HEK293 (cell line): ENCODE measurements around the gene STIP1.

Source experiments
- ZIC2 ChIP-seq: fragments of 450-650 bp; formaldehyde crosslinking; IDR thresholded peaks from 2 replicates; pipeline ENCODE4 v1.5.1; 2016; ENCODE audit warnings: missing biosample characterization, missing genetic modification characterization
- ZNF121 ChIP-seq: fragments of 450-650 bp; formaldehyde crosslinking; IDR thresholded peaks from 2 replicates; pipeline ENCODE4 v1.5.1; 2016; ENCODE audit warnings: missing biosample characterization, missing genetic modification characterization
- ZNF221 ChIP-seq: fragments of 450-650 bp; formaldehyde crosslinking; IDR thresholded peaks from 2 replicates; pipeline ENCODE4 v1.5.1; 2017; ENCODE audit warnings: missing biosample characterization, missing genetic modification characterization, borderline replicate concordance
- ZNF274 ChIP-seq, 2 experiments: fragments of 200-500 bp in 1 of 2; fragments of 450-650 bp in 1 of 2; sonication (Bioruptor generic) in 1 of 2; formaldehyde crosslinking in 1 of 2; IDR thresholded peaks; 2 replicates each; pipeline versions ENCODE4 v1.5.1 to v1.6.1; 2014 to 2016; ENCODE audit warnings: borderline replicate concordance in 1 of 2, inconsistent platforms in 1 of 2, low read length in 1 of 2, missing biosample characterization in 1 of 2, missing genetic modification characterization in 1 of 2
- ZNF311 ChIP-seq: fragments of 450-650 bp; formaldehyde crosslinking; IDR thresholded peaks from 2 replicates; pipeline ENCODE4 v1.5.1; 2017; ENCODE audit warnings: missing biosample characterization, missing genetic modification characterization, borderline replicate concordance
- ZNF423 ChIP-seq: fragments of 450-650 bp; formaldehyde crosslinking; IDR thresholded peaks from 2 replicates; pipeline ENCODE4 v1.5.1; 2016; ENCODE audit warnings: missing biosample characterization, missing genetic modification characterization
- TF ChIP-seq, protein P1 (sequence below): fragments of 450-650 bp; formaldehyde crosslinking; IDR thresholded peaks from 2 replicates; pipeline ENCODE4 v1.5.1; 2016; ENCODE audit warnings: missing biosample characterization, missing genetic modification characterization
- TF ChIP-seq, protein P2 (sequence below): fragments of 450-650 bp; formaldehyde crosslinking; IDR thresholded peaks from 2 replicates; pipeline ENCODE4 v1.5.1; 2016; ENCODE audit warnings: missing biosample characterization, missing genetic modification characterization
- TF ChIP-seq, protein P3 (sequence below): fragments of 450-650 bp; formaldehyde crosslinking; IDR thresholded peaks from 2 replicates; pipeline ENCODE4 v1.5.1; 2016; ENCODE audit warnings: missing biosample characterization, missing genetic modification characterization

DNA sequence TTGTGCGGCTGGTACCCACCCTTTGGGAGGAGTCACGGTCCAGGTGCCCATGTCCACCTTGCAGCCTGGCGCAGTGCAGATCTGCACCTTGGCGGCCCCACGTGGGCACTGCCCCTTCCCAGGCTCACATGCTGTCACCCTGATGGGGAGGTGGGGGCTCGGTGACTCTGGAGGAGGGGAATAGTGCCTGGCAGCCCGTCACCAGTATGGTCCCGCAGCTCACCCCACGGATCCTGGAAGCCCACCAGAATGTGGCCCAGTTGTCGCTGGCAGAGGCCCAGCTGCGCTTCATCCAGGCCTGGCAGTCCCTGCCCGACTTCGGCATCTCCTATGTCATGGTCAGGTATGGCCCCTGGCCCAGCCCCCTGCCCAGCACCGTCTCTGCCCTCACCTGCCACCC is 34.8 kb downstream of the STIP1 start:
- TF ChIP-seq ZNF121 (tag by site-specific recombination) (no peak), ZNF423 (tag by site-specific recombination) (no peak), ZIC2 (no peak), ZNF221 (tag by site-specific recombination) (no peak), ZNF311 (tag by site-specific recombination) (no peak), ZNF274 (IDR thresholded peaks at IDR 0.05; ENCODE audit: low read length) (no peak), ZNF274 (tag by site-specific recombination; IDR thresholded peaks at IDR 0.05; ENCODE audit: borderline replicate concordance) (no peak)
- TF ChIP-seq, protein P1, sequence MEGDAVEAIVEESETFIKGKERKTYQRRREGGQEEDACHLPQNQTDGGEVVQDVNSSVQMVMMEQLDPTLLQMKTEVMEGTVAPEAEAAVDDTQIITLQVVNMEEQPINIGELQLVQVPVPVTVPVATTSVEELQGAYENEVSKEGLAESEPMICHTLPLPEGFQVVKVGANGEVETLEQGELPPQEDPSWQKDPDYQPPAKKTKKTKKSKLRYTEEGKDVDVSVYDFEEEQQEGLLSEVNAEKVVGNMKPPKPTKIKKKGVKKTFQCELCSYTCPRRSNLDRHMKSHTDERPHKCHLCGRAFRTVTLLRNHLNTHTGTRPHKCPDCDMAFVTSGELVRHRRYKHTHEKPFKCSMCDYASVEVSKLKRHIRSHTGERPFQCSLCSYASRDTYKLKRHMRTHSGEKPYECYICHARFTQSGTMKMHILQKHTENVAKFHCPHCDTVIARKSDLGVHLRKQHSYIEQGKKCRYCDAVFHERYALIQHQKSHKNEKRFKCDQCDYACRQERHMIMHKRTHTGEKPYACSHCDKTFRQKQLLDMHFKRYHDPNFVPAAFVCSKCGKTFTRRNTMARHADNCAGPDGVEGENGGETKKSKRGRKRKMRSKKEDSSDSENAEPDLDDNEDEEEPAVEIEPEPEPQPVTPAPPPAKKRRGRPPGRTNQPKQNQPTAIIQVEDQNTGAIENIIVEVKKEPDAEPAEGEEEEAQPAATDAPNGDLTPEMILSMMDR (tag by site-specific recombination), result no peak
- TF ChIP-seq, protein P2, sequence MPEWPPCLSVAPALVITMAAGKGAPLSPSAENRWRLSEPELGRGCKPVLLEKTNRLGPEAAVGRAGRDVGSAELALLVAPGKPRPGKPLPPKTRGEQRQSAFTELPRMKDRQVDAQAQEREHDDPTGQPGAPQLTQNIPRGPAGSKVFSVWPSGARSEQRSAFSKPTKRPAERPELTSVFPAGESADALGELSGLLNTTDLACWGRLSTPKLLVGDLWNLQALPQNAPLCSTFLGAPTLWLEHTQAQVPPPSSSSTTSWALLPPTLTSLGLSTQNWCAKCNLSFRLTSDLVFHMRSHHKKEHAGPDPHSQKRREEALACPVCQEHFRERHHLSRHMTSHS (tag by site-specific recombination), result no peak
- TF ChIP-seq, protein P3, sequence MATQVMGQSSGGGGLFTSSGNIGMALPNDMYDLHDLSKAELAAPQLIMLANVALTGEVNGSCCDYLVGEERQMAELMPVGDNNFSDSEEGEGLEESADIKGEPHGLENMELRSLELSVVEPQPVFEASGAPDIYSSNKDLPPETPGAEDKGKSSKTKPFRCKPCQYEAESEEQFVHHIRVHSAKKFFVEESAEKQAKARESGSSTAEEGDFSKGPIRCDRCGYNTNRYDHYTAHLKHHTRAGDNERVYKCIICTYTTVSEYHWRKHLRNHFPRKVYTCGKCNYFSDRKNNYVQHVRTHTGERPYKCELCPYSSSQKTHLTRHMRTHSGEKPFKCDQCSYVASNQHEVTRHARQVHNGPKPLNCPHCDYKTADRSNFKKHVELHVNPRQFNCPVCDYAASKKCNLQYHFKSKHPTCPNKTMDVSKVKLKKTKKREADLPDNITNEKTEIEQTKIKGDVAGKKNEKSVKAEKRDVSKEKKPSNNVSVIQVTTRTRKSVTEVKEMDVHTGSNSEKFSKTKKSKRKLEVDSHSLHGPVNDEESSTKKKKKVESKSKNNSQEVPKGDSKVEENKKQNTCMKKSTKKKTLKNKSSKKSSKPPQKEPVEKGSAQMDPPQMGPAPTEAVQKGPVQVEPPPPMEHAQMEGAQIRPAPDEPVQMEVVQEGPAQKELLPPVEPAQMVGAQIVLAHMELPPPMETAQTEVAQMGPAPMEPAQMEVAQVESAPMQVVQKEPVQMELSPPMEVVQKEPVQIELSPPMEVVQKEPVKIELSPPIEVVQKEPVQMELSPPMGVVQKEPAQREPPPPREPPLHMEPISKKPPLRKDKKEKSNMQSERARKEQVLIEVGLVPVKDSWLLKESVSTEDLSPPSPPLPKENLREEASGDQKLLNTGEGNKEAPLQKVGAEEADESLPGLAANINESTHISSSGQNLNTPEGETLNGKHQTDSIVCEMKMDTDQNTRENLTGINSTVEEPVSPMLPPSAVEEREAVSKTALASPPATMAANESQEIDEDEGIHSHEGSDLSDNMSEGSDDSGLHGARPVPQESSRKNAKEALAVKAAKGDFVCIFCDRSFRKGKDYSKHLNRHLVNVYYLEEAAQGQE (tag by site-specific recombination), result no peak
